Fibroblast of pulmonary artery (primary cell): ENCODE results near the gene NET1.

Source experiments
- DNase-seq: peaks from one replicate; pipeline ENCODE4 v3.0.0-alpha.2; 2010; ENCODE audit warnings: low read depth
- H3K4me3 ChIP-seq: replicated peaks from 2 replicates; pipeline ENCODE4 v1.5.1; 2011; ENCODE audit warnings: low read depth, mild to moderate bottlenecking, control low read depth, low read length, moderate library complexity
- TF ChIP-seq, protein P1 (sequence below): IDR thresholded peaks from 2 replicates; pipeline ENCODE4 v1.5.1; 2011; ENCODE audit warnings: mild to moderate bottlenecking, control low read depth, low read length, inconsistent platforms; ENCODE audit errors: missing control alignments

The NET1 gene

DNA sequence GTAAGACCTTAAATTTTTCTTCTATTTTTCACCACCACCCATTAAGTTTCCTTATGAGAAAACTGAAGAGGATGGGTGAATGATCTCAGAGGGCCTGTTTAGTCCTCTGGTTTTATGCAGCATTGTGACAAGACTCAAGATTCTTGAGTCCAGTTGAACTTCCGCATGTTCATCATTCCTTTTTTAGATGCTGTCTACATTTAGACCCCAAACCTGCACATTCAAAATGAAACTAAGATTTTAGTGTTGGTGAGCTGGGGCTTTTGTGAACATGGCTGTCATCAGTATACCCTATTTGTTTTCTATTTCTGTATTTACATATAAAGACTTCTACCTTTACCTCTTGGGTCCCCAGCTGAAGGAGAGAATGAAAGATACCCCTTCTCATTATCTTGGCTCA is 31.1 kb downstream of the NET1 start:
- TF ChIP-seq, protein P1, sequence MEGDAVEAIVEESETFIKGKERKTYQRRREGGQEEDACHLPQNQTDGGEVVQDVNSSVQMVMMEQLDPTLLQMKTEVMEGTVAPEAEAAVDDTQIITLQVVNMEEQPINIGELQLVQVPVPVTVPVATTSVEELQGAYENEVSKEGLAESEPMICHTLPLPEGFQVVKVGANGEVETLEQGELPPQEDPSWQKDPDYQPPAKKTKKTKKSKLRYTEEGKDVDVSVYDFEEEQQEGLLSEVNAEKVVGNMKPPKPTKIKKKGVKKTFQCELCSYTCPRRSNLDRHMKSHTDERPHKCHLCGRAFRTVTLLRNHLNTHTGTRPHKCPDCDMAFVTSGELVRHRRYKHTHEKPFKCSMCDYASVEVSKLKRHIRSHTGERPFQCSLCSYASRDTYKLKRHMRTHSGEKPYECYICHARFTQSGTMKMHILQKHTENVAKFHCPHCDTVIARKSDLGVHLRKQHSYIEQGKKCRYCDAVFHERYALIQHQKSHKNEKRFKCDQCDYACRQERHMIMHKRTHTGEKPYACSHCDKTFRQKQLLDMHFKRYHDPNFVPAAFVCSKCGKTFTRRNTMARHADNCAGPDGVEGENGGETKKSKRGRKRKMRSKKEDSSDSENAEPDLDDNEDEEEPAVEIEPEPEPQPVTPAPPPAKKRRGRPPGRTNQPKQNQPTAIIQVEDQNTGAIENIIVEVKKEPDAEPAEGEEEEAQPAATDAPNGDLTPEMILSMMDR, result no peak
- DNase-seq, result no peak
- H3K4me3 ChIP-seq, result no peak overlapping the region

GRCh38 chr10:5445006-5445405 is 32.6 kb downstream of the NET1 start:
- H3K4me3 ChIP-seq, result no peak overlapping the region
- TF ChIP-seq, protein P1, result no peak
- no peak for DNase-seq

GRCh38 chr10:5446390-5446926 is 34.1 kb downstream of the NET1 start:
- TF ChIP-seq, protein P1, result no peak
- DNase-seq, result peak; percentile 87
- peak overlapping the region; percentile 65 for H3K4me3 ChIP-seq

DNA sequence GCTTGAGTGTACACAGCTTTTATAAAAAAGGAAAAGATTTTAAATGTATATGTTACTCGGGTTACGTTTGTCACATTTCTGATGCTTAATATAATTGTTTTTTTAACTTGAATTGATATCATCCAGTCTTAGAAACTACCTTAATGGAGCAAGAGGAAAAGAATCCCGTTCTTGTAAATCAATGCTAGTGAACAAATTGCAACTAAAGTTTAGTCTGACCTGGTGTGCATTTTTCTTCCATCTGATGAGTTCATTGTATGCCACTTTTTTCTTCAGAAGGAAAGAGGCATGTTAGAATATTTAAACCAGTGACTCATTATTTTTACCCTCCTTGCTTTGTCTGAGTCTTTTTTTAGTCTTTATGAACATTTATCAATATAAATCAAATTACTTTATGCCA is 34.7 kb downstream of the NET1 start:
- no peak for DNase-seq
- TF ChIP-seq, protein P1, result no peak
- H3K4me3 ChIP-seq, result peak overlapping the region; percentile 65

DNA sequence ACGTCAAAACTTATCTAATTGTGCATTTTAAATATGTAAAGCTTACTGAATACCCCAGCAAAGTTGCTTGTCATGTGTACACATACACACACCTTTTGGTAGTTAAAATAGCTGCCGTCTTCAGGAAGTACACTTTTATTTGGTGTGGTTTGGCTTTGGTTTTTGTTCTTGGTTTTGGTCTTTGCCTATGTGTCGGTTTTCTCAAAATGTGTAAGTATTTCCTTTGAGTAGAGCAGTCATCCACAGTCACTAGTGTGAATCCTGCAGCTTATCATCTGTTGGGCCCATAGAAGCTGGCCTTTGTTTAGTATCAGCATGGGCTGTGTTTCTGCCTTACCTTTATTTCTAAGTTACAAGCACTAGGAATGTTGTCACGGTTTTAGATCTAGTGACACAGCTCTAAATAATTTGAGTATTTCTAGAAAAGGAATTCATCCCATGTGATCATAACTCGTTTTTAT is 35.3 kb downstream of the NET1 start:
- H3K4me3 ChIP-seq, result peak overlapping the region; percentile 65
- TF ChIP-seq, protein P1, result no peak
- no peak for DNase-seq

- TF ChIP-seq, protein P1, result no peak
- DNase-seq, result no peak
- H3K4me3 ChIP-seq, result peak overlapping the region; percentile 65
Observed at GRCh38 chr10:5448333-5449001, 36.1 kb downstream of the NET1 start.

DNA sequence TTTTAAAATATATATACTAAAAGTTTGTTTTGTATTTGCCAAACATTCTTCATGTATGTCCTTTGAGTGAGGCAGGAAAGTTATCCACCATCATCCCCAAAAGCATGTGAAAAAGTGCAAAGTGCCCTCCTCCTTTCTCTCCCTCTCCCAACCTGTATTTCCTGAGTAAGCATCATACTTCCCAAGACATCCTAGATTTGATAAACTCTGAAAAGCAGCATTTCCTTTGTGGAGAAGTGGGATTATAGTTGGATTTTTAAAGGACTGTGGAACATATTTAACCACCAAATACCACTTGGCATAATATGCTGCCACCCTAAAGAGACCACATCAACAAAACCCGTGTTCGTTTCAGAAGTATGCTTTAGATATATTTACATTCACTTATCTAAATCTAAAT is 36.9 kb downstream of the NET1 start:
- H3K4me3 ChIP-seq, result peak overlapping the region; percentile 39
- no peak for DNase-seq
- TF ChIP-seq, protein P1, result no peak
